Nephron (organoid): ENCODE results near the gene ZFAND4.
"Not testable (repeated sequence)": the region's sequence is repeated elsewhere in the genome, so short reads cannot be mapped to it uniquely, and the experiment has no call there.

Source experiments
- H3K27ac Mint-ChIP-seq, 3 experiments: 2 replicates each; pipeline ENCODE4 v1.8.0; 2020; ENCODE audit warnings: mixed read lengths in 3 of 3, mild to moderate bottlenecking in 2 of 3, moderate library complexity in 1 of 3
- H3K27me3 Mint-ChIP-seq: 2 replicates; pipeline ENCODE4 v1.8.0; 2021; ENCODE audit warnings: low read depth, mild to moderate bottlenecking, moderate library complexity, mixed read lengths
- H3K36me3 Mint-ChIP-seq: 2 replicates; pipeline ENCODE4 v1.8.0; 2020; ENCODE audit warnings: low read depth, mixed read lengths
- H3K4me1 Mint-ChIP-seq: 2 replicates; pipeline ENCODE4 v1.8.0; 2020; ENCODE audit warnings: mixed read lengths
- H3K4me3 Mint-ChIP-seq, 3 experiments: 2 replicates each; pipeline ENCODE4 v1.8.0; 2020; ENCODE audit warnings: mild to moderate bottlenecking in 3 of 3, mixed read lengths in 3 of 3, moderate library complexity in 2 of 3
- H3K9me3 Mint-ChIP-seq: 2 replicates; pipeline ENCODE4 v1.8.0; 2020; ENCODE audit warnings: mixed read lengths
- CTCF ChIP-seq, 3 experiments: fragments of 200-600 bp; sonication (generic); IDR thresholded peaks; one replicate each; pipeline ENCODE4 v1.5.0; 2021; ENCODE audit warnings: antibody characterized with exemption in 3 of 3; ENCODE audit not compliant: unreplicated experiment in 3 of 3

The ZFAND4 gene

GRCh38 chr10:45578384-45578971 lies 94.1 kb downstream of the ZFAND4 start:
- Mint-ChIP-seq H3K4me3 (no peak overlapping the region), H3K27me3 (no peaks in the 10 kb centered on the region), H3K36me3 (peaks cover under 1% of the 10 kb centered on the region), H3K27ac (no peak overlapping the region), H3K4me1 (no peaks in the 10 kb centered on the region), H3K9me3 (peaks cover under 1% of the 10 kb centered on the region)
- TF ChIP-seq CTCF (IDR thresholded peaks at IDR 0.05; ENCODE audit: unreplicated experiment in 3 of 3), result no peak

- Mint-ChIP-seq H3K9me3 (peaks cover 10% of the 10 kb centered on the region), H3K36me3 (peaks cover 17% of the 10 kb centered on the region), H3K27me3 (no peaks in the 10 kb centered on the region), H3K4me1 (no peaks in the 10 kb centered on the region), H3K4me3 (no peak overlapping the region), H3K27ac (no peak overlapping the region)
- TF ChIP-seq CTCF (IDR thresholded peaks at IDR 0.05; ENCODE audit: unreplicated experiment in 3 of 3), result no peak
Measured at GRCh38 chr10:45575966-45576597, 96.5 kb downstream of the ZFAND4 start.

- not testable (repeated sequence) for H3K27ac Mint-ChIP-seq, H3K9me3 Mint-ChIP-seq
- H3K36me3 Mint-ChIP-seq, result peaks cover 18% of the 10 kb centered on the region
Measured at GRCh38 chr10:45575032-45575761, 97.4 kb downstream of the ZFAND4 start.

GRCh38 chr10:45569471-45569870 lies 103.1 kb downstream of the ZFAND4 start:
- H3K36me3 Mint-ChIP-seq, result peaks cover 24% of the 10 kb centered on the region
- H3K9me3 Mint-ChIP-seq, result peaks cover 24% of the 10 kb centered on the region
- H3K27me3 Mint-ChIP-seq, result no peaks in the 10 kb centered on the region
- H3K4me3 Mint-ChIP-seq, result no peak overlapping the region
- H3K27ac Mint-ChIP-seq, result no peak overlapping the region
- TF ChIP-seq CTCF (IDR thresholded peaks at IDR 0.05; ENCODE audit: unreplicated experiment in 3 of 3), result no peak
- H3K4me1 Mint-ChIP-seq, result no peaks in the 10 kb centered on the region

More at GRCh38 chr10:45575032-45575761, 97.4 kb downstream of the ZFAND4 start:
- not testable (repeated sequence) for H3K27me3 Mint-ChIP-seq, H3K4me1 Mint-ChIP-seq, H3K4me3 Mint-ChIP-seq

GRCh38 chr10:45566415-45566814 lies 106.2 kb downstream of the ZFAND4 start:
- Mint-ChIP-seq H3K27me3 (no peaks in the 10 kb centered on the region), H3K9me3 (peaks cover 15% of the 10 kb centered on the region), H3K4me1 (no peaks in the 10 kb centered on the region), H3K27ac (no peak overlapping the region), H3K4me3 (no peak overlapping the region), H3K36me3 (peaks cover 11% of the 10 kb centered on the region)
- TF ChIP-seq CTCF (IDR thresholded peaks at IDR 0.05; ENCODE audit: unreplicated experiment in 3 of 3), result no peak
